HepG2 (cell line): ENCODE measurements around the gene DSN1. TPM values are rescaled to one million over a fixed set of nuclear protein-coding genes. Genes with fewer than 3 reads are reported as not detected.

Source experiments
- AGO1 ChIP-seq: fragments of 200-400 bp; formaldehyde crosslinking; IDR thresholded peaks from 2 replicates; pipeline ENCODE4 v1.6.1; 2017; ENCODE audit warnings: mild to moderate bottlenecking, low read depth, low read length, moderate library complexity; ENCODE audit not compliant: poor library complexity, severe bottlenecking
- CREB1 ChIP-seq, 2 experiments: fragments of 450-650 bp in 1 of 2; IDR thresholded peaks; 2 replicates each; pipeline ENCODE4 v1.6.1; 2016 to 2017; ENCODE audit warnings: control low read depth in 1 of 2, mild to moderate bottlenecking in 1 of 2, missing compliant biosample characterization in 1 of 2, missing genetic modification characterization in 1 of 2
- ELF3 ChIP-seq: IDR thresholded peaks from 2 replicates; pipeline ENCODE4 v1.6.1; 2016; ENCODE audit warnings: missing genetic modification reagents, missing compliant biosample characterization
- ESRRA ChIP-seq: sonication (generic); formaldehyde crosslinking; IDR thresholded peaks from 2 replicates; pipeline ENCODE4 v1.5.1; 2020; ENCODE audit warnings: mild to moderate bottlenecking, low read depth, missing genetic modification reagents
- GATAD2A ChIP-seq: IDR thresholded peaks from 2 replicates; pipeline ENCODE4 v1.6.1; 2016
- GPN1 ChIP-seq: sonication (generic); formaldehyde crosslinking; IDR thresholded peaks from 2 replicates; pipeline ENCODE4 v1.5.1; 2020; ENCODE audit warnings: missing genetic modification reagents, borderline replicate concordance
- KDM6A ChIP-seq: IDR thresholded peaks from 2 replicates; pipeline ENCODE4 v1.6.1; 2016; ENCODE audit warnings: low read depth
- LRRFIP1 ChIP-seq: sonication (generic); formaldehyde crosslinking; conservative IDR thresholded peaks from 2 replicates; pipeline ENCODE4 v1.4.0; 2020; ENCODE audit warnings: missing genetic modification reagents
- MIXL1 ChIP-seq: IDR thresholded peaks from 2 replicates; pipeline ENCODE4 v1.6.1; 2016
- NFKBIZ ChIP-seq: IDR thresholded peaks from 2 replicates; pipeline ENCODE4 v1.6.1; 2018; ENCODE audit warnings: missing genetic modification reagents, missing compliant biosample characterization
- PHF8 ChIP-seq: sonication (generic); formaldehyde crosslinking; IDR thresholded peaks from 2 replicates; pipeline ENCODE4 v1.5.0; 2020; ENCODE audit warnings: missing genetic modification reagents
- RORA ChIP-seq: sonication (generic); formaldehyde crosslinking; IDR thresholded peaks from 2 replicates; pipeline ENCODE4 v1.5.0; 2020; ENCODE audit warnings: mild to moderate bottlenecking, missing genetic modification reagents, moderate library complexity
- RXRA ChIP-seq: sonication (generic); formaldehyde crosslinking; IDR thresholded peaks from 2 replicates; pipeline ENCODE4 v1.5.1; 2020; ENCODE audit warnings: missing genetic modification reagents
- ZBTB8A ChIP-seq: sonication (generic); formaldehyde crosslinking; IDR thresholded peaks from 2 replicates; pipeline ENCODE4 v1.4.0; 2020; ENCODE audit warnings: mild to moderate bottlenecking, low read depth, missing genetic modification reagents, borderline replicate concordance
- ZFP37 ChIP-seq: sonication (generic); formaldehyde crosslinking; IDR thresholded peaks from 2 replicates; pipeline ENCODE4 v1.4.0; 2020; ENCODE audit warnings: missing genetic modification reagents, borderline replicate concordance
- ZFX ChIP-seq: sonication (generic); formaldehyde crosslinking; IDR thresholded peaks from 2 replicates; pipeline ENCODE4 v1.4.0; 2020; ENCODE audit warnings: mild to moderate bottlenecking, low read depth, missing genetic modification reagents, moderate library complexity
- ZMAT3 ChIP-seq: sonication (generic); formaldehyde crosslinking; conservative IDR thresholded peaks from 2 replicates; pipeline ENCODE4 v1.7.0; 2021; ENCODE audit warnings: missing genetic modification reagents
- ZNF136 ChIP-seq: sonication (generic); formaldehyde crosslinking; IDR thresholded peaks from 2 replicates; pipeline ENCODE4 v1.8.1; 2022; ENCODE audit warnings: low read depth, mild to moderate bottlenecking, moderate library complexity, missing genetic modification reagents
- ZNF672 ChIP-seq: sonication (generic); formaldehyde crosslinking; IDR thresholded peaks from 2 replicates; pipeline ENCODE4 v1.8.1; 2022; ENCODE audit warnings: missing genetic modification reagents
- ZZZ3 ChIP-seq: sonication (generic); formaldehyde crosslinking; IDR thresholded peaks from 2 replicates; pipeline ENCODE4 v1.4.0; 2020; ENCODE audit warnings: missing genetic modification reagents, mild to moderate bottlenecking, borderline replicate concordance
- polyA plus RNA-seq, 8 experiments: library from polyadenylated mRNA; depleted of rRNA in 3 of 8; stranded (reverse) in 7 of 8; unstranded in 1 of 8; fragments of >200 nt; fragmentation: Illumina TruSeq in 4 of 8; extraction: Trizol in 4 of 8; gene quantifications; 2 replicates each; pipeline versions ENCODE4 v1.2.1 to v1.2.3, GENCODE V29; 2011 to 2016; ENCODE audit warnings: low read depth in 4 of 8, missing spikeins in 1 of 8, mixed read lengths in 1 of 8; ENCODE audit not compliant: insufficient read depth in 1 of 8
- total RNA-seq, 5 experiments: library from RNA; depleted of rRNA; stranded (reverse); fragments of >200 nt; fragmentation: Illumina TruSeq; extraction: Trizol; gene quantifications; 2 replicates each; pipeline ENCODE4 v1.2.3, GENCODE V29; 2016; ENCODE audit warnings: low read depth in 1 of 5
- TF ChIP-seq, protein P1 (sequence below): sonication (generic); formaldehyde crosslinking; IDR thresholded peaks from 2 replicates; pipeline ENCODE4 v1.8.0; 2023; ENCODE audit warnings: mild to moderate bottlenecking, missing genetic modification reagents
- TF ChIP-seq, protein P2 (sequence below): sonication (generic); formaldehyde crosslinking; IDR thresholded peaks from 2 replicates; pipeline ENCODE4 v1.4.0; 2020; ENCODE audit warnings: mild to moderate bottlenecking, missing genetic modification reagents
- TF ChIP-seq, protein P3 (sequence below): sonication (generic); formaldehyde crosslinking; IDR thresholded peaks from 2 replicates; pipeline ENCODE4 v1.8.1; 2023; ENCODE audit warnings: mild to moderate bottlenecking, missing genetic modification reagents
- TF ChIP-seq, protein P4 (sequence below): sonication (generic); formaldehyde crosslinking; IDR thresholded peaks from 2 replicates; pipeline ENCODE4 v1.4.0; 2020; ENCODE audit warnings: missing genetic modification reagents

DSN1 gene
- total and polyA plus RNA-seq, 2 of the 13 experiments (the other 11 are each of a cell fraction or from before 2014, with no cell fraction given), result 18.7 to 53.7 TPM

DNA sequence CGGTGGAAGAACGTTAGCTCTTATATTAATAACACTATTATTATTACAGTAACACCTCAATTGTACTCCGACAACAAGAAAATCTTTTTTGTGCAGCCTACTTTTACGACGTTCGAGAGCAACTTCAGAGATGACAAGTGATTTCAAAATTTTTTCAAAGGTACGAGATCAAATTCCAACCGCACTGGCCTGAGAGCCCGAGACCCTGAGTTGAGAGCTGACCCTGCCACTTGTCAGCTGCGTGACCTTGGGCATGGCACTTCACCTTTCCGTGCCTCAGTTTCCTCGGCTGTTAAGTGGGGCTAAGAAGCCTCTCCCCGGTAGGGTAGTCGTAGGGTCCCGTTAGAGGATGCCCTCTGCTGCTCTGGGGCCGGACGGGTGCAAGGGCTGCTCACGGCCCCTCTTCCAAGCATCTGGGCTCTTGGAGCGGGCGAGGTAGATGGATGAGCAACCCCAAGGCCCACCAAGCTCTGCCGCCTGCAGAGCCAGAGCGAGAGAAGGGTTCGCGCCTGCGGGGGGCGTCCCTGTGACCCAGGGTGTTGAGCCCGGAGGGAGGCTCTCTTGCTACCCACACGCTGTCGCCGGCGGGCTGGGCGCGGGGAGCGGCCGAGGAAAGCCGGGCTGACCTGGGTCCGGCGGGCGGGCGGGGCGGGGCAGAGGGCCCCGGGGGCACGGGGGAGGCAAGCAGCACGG is 28.2 kb downstream of the DSN1 start (continued):
- TF ChIP-seq ZBTB8A (CRISPR knock-in tag), result no peak
- peak; percentile 71 for TF ChIP-seq ZFX (CRISPR knock-in tag)
- TF ChIP-seq PHF8, result peak; percentile 65
- no peak for TF ChIP-seq ZNF672 (CRISPR knock-in tag)
- no peak for TF ChIP-seq ZZZ3 (CRISPR knock-in tag)
- TF ChIP-seq GPN1, result 0 out of 2 replicates have a peak, but pooled peaks have one; percentile 37
- TF ChIP-seq, protein P1, sequence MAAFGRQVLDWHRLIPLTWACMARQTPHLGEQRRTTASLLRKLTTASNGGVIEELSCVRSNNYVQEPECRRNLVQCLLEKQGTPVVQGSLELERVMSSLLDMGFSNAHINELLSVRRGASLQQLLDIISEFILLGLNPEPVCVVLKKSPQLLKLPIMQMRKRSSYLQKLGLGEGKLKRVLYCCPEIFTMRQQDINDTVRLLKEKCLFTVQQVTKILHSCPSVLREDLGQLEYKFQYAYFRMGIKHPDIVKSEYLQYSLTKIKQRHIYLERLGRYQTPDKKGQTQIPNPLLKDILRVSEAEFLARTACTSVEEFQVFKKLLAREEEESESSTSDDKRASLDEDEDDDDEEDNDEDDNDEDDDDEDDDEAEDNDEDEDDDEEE (CRISPR knock-in tag), result peak; percentile 89; the same call in 1 of the 2 replicates
- peak; percentile 70 for TF ChIP-seq AGO1
- TF ChIP-seq ELF3 (CRISPR knock-in tag), result no peak
- TF ChIP-seq, protein P2, sequence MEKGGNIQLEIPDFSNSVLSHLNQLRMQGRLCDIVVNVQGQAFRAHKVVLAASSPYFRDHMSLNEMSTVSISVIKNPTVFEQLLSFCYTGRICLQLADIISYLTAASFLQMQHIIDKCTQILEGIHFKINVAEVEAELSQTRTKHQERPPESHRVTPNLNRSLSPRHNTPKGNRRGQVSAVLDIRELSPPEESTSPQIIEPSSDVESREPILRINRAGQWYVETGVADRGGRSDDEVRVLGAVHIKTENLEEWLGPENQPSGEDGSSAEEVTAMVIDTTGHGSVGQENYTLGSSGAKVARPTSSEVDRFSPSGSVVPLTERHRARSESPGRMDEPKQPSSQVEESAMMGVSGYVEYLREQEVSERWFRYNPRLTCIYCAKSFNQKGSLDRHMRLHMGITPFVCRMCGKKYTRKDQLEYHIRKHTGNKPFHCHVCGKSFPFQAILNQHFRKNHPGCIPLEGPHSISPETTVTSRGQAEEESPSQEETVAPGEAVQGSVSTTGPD (CRISPR knock-in tag), result no peak
- 0 out of 2 replicates have a peak, but pooled peaks have one; percentile 19 for TF ChIP-seq NFKBIZ (CRISPR knock-in tag)
- TF ChIP-seq LRRFIP1, result no peak
- no peak for TF ChIP-seq RORA
- no peak; the same call in 1 of the 2 replicates for TF ChIP-seq RXRA
- TF ChIP-seq, protein P3, sequence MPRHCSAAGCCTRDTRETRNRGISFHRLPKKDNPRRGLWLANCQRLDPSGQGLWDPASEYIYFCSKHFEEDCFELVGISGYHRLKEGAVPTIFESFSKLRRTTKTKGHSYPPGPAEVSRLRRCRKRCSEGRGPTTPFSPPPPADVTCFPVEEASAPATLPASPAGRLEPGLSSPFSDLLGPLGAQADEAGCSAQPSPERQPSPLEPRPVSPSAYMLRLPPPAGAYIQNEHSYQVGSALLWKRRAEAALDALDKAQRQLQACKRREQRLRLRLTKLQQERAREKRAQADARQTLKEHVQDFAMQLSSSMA (CRISPR knock-in tag), result 0 out of 2 replicates have a peak, but pooled peaks have one; percentile 35
- TF ChIP-seq KDM6A (CRISPR knock-in tag), result no peak
- peak; percentile 75; the same call in 1 of the 2 replicates for TF ChIP-seq ESRRA (CRISPR knock-in tag)
- no peak; the same call in 1 of the 2 replicates for TF ChIP-seq ZMAT3 (CRISPR knock-in tag)
- no peak for TF ChIP-seq ZFP37 (CRISPR knock-in tag)
- TF ChIP-seq CREB1 (IDR thresholded peaks at IDR 0.05), result no peak
- TF ChIP-seq CREB1 (CRISPR knock-in tag; IDR thresholded peaks at IDR 0.05), result no peak
- TF ChIP-seq, protein P4, sequence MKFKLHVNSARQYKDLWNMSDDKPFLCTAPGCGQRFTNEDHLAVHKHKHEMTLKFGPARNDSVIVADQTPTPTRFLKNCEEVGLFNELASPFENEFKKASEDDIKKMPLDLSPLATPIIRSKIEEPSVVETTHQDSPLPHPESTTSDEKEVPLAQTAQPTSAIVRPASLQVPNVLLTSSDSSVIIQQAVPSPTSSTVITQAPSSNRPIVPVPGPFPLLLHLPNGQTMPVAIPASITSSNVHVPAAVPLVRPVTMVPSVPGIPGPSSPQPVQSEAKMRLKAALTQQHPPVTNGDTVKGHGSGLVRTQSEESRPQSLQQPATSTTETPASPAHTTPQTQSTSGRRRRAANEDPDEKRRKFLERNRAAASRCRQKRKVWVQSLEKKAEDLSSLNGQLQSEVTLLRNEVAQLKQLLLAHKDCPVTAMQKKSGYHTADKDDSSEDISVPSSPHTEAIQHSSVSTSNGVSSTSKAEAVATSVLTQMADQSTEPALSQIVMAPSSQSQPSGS (CRISPR knock-in tag), result no peak
- no peak for TF ChIP-seq ZNF136 (CRISPR knock-in tag)
- no peak for TF ChIP-seq GATAD2A (CRISPR knock-in tag)
- TF ChIP-seq MIXL1 (CRISPR knock-in tag), result no peak
